A549 (cell line): ENCODE data around the gene MAPK13. TPM values are rescaled to one million over a fixed set of nuclear protein-coding genes. Genes with fewer than 3 reads are reported as not detected.
"Not testable (repeated sequence)": the region's sequence is repeated elsewhere in the genome, so short reads cannot be mapped to it uniquely, and the experiment has no call there.

Experiments used
- ATAC-seq, 2 experiments: fragments of 200-7000 bp in 1 of 2; fragments of >200 bp in 1 of 2; cut with Nextera tagmentation in 1 of 2; cut with Tn5 transposase in 1 of 2; 3 replicates each; pipeline versions ENCODE4 v1.8.0 to v1.9.1; 2018 to 2020; ENCODE audit warnings: mild to moderate bottlenecking in 1 of 2, moderate library complexity in 1 of 2
- CTCF ChIA-PET: fragments of 300-600 bp; sonication (Branson Sonifier 250); formaldehyde crosslinking; extraction: SDS; loops from one replicate; lab custom pipeline; 2021; ENCODE audit warnings: antibody characterized with exemption, inconsistent platforms; lab: Yijun Ruan, JAX
- POLR2A ChIA-PET: fragments of 350-600 bp; formaldehyde crosslinking; extraction: SDS; loops from one replicate; lab custom pipeline; 2021; ENCODE audit warnings: antibody characterized with exemption, inconsistent platforms; lab: Yijun Ruan, JAX
- DNase-seq, 2 experiments: peaks; one replicate each; pipeline versions ENCODE4 v3.0.0 to v3.0.0-alpha.2; 2011 to 2016; ENCODE audit warnings: low read depth in 1 of 2, low spot score in 1 of 2
- FAIRE-seq: peaks from 2 replicates; lab custom pipeline; 2011; peaks lifted over from hg19 to GRCh38; lab: Jason Lieb, UNC
- H3K27ac ChIP-seq, 2 experiments: fragments of >200 bp; sonication (Bioruptor Twin); formaldehyde crosslinking; 3 replicates each; pipeline ENCODE4 v1.5.1; 2016 to 2017
- H3K4me1 ChIP-seq: fragments of >200 bp; sonication (Bioruptor Twin); formaldehyde crosslinking; 3 replicates; pipeline ENCODE4 v1.6.1; 2016
- H3K4me2 ChIP-seq: fragments of >200 bp; sonication (Bioruptor Twin); formaldehyde crosslinking; 3 replicates; pipeline ENCODE4 v1.6.1; 2016
- H3K4me3 ChIP-seq: fragments of >200 bp; sonication (Bioruptor Twin); formaldehyde crosslinking; 3 replicates; pipeline ENCODE4 v1.5.1; 2016
- H3K9me3 ChIP-seq: fragments of >200 bp; sonication (Bioruptor Twin); formaldehyde crosslinking; 3 replicates; pipeline ENCODE4 v1.6.1; 2016
- CBX2 ChIP-seq: fragments of 200-600 bp; sonication (generic); IDR thresholded peaks from 2 replicates; pipeline ENCODE4 v1.6.1; 2016; ENCODE audit warnings: low read depth, mild to moderate bottlenecking, borderline replicate concordance
- CHD4 ChIP-seq: fragments of 200-600 bp; sonication (generic); IDR thresholded peaks from 2 replicates; pipeline ENCODE4 v1.6.1; 2016; ENCODE audit warnings: antibody characterized with exemption, mild to moderate bottlenecking, borderline replicate concordance
- ESRRA ChIP-seq: fragments of 150-350 bp; IDR thresholded peaks from 2 replicates; pipeline ENCODE4 v1.6.1; 2014; ENCODE audit warnings: mild to moderate bottlenecking, low read length, borderline replicate concordance
- FOSL2 ChIP-seq, 2 experiments: fragments of 450-650 bp in 1 of 2; fragments of >200 bp in 1 of 2; sonication (Bioruptor Twin) in 1 of 2; formaldehyde crosslinking; IDR thresholded peaks; 2 replicates each; pipeline versions ENCODE4 v1.5.0 to v1.6.1; 2016 to 2020; ENCODE audit warnings: mild to moderate bottlenecking in 1 of 2, moderate library complexity in 1 of 2
- HEYL ChIP-seq: fragments of 250-450 bp; sonication (Bioruptor Pico); IDR thresholded peaks from 2 replicates; pipeline ENCODE4 v1.8.0; 2021; ENCODE audit warnings: mild to moderate bottlenecking, moderate library complexity
- JUNB ChIP-seq: fragments of >200 bp; sonication (Bioruptor Twin); formaldehyde crosslinking; IDR thresholded peaks from 2 replicates; pipeline ENCODE4 v1.6.1; 2016
- MAFK ChIP-seq: fragments of 450-650 bp; IDR thresholded peaks from 2 replicates; pipeline ENCODE4 v1.6.1; 2014; ENCODE audit not compliant: partially characterized antibody
- NPAS2 ChIP-seq: fragments of 250-450 bp; sonication (Bioruptor Pico); IDR thresholded peaks from 2 replicates; pipeline ENCODE4 v1.8.0; 2022; ENCODE audit warnings: mild to moderate bottlenecking, moderate library complexity, borderline replicate concordance
- RAD21 ChIP-seq, 2 experiments: fragments of >200 bp in 1 of 2; sonication (Bioruptor Twin) in 1 of 2; formaldehyde crosslinking in 1 of 2; IDR thresholded peaks in 1 of 2; conservative IDR thresholded peaks in 1 of 2; 2 replicates in 1 of 2; 3 replicates in 1 of 2; pipeline ENCODE4 v1.6.1; 2012 to 2018; ENCODE audit warnings: inconsistent platforms in 1 of 2
- RFX5 ChIP-seq: fragments of 450-650 bp; IDR thresholded peaks from 2 replicates; pipeline ENCODE4 v1.7.1; 2014; ENCODE audit warnings: antibody characterized with exemption, mild to moderate bottlenecking, moderate library complexity
- RNF2 ChIP-seq: fragments of 200-600 bp; sonication (generic); IDR thresholded peaks from 2 replicates; pipeline ENCODE4 v1.6.1; 2016; ENCODE audit warnings: low read depth, mild to moderate bottlenecking, antibody characterized with exemption, moderate library complexity, borderline replicate concordance
- WGBS: methylation state at CpG from one replicate; pipeline ENCODE4 v1.1.6; 2017; ENCODE audit errors: missing lambda C conversion rate; 5-methylcytosine and 5-hydroxymethylcytosine counted together
- polyA plus RNA-seq, 4 experiments: library from polyadenylated mRNA; depleted of rRNA in 3 of 4; stranded (reverse); fragments of >200 nt; fragmentation: RNase III in 1 of 4; extraction: RNeasy Plus Mini Kit Qiagen cat#74134 plus additional on column Dnase treatment in 1 of 4; gene quantifications; 2 replicates in 3 of 4; 3 replicates in 1 of 4; pipeline ENCODE4 v1.2.3, GENCODE V29; 2011 to 2017
- TF ChIP-seq, protein P1 (sequence below): fragments of >200 bp; sonication (Bioruptor Twin); formaldehyde crosslinking; IDR thresholded peaks from 3 replicates; pipeline ENCODE4 v1.5.1; 2016
- TF ChIP-seq, protein P2 (sequence below): fragments of 200-600 bp; sonication (generic); IDR thresholded peaks from 2 replicates; pipeline ENCODE4 v1.6.1; 2016; ENCODE audit warnings: antibody characterized with exemption, mild to moderate bottlenecking, moderate library complexity
- TF ChIP-seq, protein P3 (sequence below): fragments of >200 bp; sonication (Bioruptor Twin); formaldehyde crosslinking; IDR thresholded peaks from 3 replicates; pipeline ENCODE4 v1.6.1; 2016

Gene MAPK13
- polyA plus RNA-seq, 2 of the 4 experiments (the other 2 are of a cell fraction), result 0.45 to 0.63 TPM

DNA sequence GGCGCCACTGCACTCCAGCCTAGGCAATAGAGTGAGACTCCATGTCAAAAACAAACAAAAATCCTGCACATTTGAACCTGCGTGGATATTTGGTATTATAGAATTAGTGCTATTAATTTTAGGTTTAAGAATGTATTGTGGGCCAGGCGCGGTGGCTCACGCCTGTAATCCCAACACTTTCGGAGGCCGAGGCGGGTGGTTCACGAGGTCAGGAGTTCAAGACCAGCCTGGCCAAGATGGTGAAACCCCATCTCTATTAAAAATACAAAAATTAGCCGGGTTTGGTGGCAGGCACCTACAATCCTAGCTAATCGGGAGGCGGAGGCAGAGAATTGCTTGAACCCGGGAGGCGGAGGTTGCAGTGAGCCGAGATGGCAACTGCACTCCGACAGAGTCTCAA is 979 bp upstream of the MAPK13 start:
- 89% methylated on average over 16 of the region's 16 CpGs for WGBS
- peaks cover 19% of the 10 kb centered on the region for H3K4me1 ChIP-seq
- H3K4me3 ChIP-seq, H3K9me3 ChIP-seq, FAIRE-seq, H3K4me2 ChIP-seq, DNase-seq, H3K27ac ChIP-seq, ATAC-seq, POLR2A ChIA-PET: not testable (repeated sequence)
- CTCF ChIA-PET, result interaction anchor here (0.6 kb wide), 2 partner anchors 18 to 64 kb away, joined by 3 read pairs; no protein-coding TSS in a partner anchor

DNA sequence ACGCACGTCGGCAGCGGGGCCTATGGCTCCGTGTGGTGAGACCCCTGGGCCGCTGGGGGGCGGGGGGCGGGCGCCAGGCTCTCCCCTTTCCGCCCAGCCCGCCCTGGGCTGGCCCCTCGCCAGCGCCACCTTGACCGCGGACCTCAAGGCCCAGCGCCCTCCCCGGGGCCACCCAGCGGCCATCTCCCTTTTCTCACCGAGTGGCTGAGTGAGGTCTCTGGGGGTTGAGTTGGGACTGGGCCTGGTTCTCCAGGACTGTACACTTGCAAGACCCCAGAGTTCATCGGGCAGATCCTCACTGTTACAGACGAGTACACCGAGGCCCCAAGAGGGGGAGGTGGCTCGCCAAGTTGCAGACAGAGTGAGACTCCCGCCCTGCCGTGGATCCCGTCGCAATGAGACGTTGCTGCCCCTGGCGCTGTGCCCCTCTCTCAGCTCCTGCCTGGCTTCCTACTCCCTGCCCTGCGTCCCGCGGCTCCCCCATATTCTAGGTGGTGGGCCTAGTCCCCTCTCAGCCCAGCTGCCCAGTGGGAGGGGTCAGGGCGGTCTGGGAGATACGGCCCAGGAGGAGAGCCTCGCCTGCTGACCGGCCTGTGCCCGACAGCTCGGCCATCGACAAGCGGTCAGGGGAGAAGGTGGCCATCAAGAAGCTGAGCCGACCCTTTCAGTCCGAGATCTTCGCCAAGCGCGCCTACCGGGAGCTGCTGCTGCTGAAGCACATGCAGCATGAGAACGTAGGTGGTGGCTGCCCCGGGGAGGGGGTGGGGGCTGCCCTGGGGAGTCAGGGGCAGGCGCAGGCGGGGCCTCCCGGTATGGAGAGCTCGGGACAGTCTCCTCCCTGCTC is 576 bp downstream of the MAPK13 start:
- no peak for DNase-seq
- H3K27ac ChIP-seq, result no peak overlapping the region; a peak in 1 of 6 replicates
- no peak overlapping the region for H3K4me2 ChIP-seq

More for the DNA sequence above, 576 bp downstream of the MAPK13 start:
- ChIA-PET POLR2A (no interaction called here), CTCF (interaction anchor here (0.9 kb wide), 1 partner anchor 171 kb away, joined by 3 read pairs; no protein-coding TSS in a partner anchor)
- WGBS, result 93% methylated on average over 15 of the region's 52 CpGs
- peaks cover 19% of the 10 kb centered on the region for H3K4me1 ChIP-seq
- FAIRE-seq (no peak), ATAC-seq (no peak)
- TF ChIP-seq, protein P1, sequence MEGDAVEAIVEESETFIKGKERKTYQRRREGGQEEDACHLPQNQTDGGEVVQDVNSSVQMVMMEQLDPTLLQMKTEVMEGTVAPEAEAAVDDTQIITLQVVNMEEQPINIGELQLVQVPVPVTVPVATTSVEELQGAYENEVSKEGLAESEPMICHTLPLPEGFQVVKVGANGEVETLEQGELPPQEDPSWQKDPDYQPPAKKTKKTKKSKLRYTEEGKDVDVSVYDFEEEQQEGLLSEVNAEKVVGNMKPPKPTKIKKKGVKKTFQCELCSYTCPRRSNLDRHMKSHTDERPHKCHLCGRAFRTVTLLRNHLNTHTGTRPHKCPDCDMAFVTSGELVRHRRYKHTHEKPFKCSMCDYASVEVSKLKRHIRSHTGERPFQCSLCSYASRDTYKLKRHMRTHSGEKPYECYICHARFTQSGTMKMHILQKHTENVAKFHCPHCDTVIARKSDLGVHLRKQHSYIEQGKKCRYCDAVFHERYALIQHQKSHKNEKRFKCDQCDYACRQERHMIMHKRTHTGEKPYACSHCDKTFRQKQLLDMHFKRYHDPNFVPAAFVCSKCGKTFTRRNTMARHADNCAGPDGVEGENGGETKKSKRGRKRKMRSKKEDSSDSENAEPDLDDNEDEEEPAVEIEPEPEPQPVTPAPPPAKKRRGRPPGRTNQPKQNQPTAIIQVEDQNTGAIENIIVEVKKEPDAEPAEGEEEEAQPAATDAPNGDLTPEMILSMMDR, result no peak
- TF ChIP-seq ESRRA, result no peak
- TF ChIP-seq, protein P2, sequence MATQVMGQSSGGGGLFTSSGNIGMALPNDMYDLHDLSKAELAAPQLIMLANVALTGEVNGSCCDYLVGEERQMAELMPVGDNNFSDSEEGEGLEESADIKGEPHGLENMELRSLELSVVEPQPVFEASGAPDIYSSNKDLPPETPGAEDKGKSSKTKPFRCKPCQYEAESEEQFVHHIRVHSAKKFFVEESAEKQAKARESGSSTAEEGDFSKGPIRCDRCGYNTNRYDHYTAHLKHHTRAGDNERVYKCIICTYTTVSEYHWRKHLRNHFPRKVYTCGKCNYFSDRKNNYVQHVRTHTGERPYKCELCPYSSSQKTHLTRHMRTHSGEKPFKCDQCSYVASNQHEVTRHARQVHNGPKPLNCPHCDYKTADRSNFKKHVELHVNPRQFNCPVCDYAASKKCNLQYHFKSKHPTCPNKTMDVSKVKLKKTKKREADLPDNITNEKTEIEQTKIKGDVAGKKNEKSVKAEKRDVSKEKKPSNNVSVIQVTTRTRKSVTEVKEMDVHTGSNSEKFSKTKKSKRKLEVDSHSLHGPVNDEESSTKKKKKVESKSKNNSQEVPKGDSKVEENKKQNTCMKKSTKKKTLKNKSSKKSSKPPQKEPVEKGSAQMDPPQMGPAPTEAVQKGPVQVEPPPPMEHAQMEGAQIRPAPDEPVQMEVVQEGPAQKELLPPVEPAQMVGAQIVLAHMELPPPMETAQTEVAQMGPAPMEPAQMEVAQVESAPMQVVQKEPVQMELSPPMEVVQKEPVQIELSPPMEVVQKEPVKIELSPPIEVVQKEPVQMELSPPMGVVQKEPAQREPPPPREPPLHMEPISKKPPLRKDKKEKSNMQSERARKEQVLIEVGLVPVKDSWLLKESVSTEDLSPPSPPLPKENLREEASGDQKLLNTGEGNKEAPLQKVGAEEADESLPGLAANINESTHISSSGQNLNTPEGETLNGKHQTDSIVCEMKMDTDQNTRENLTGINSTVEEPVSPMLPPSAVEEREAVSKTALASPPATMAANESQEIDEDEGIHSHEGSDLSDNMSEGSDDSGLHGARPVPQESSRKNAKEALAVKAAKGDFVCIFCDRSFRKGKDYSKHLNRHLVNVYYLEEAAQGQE, result no peak
- TF ChIP-seq HEYL, result no peak
- TF ChIP-seq, protein P3, sequence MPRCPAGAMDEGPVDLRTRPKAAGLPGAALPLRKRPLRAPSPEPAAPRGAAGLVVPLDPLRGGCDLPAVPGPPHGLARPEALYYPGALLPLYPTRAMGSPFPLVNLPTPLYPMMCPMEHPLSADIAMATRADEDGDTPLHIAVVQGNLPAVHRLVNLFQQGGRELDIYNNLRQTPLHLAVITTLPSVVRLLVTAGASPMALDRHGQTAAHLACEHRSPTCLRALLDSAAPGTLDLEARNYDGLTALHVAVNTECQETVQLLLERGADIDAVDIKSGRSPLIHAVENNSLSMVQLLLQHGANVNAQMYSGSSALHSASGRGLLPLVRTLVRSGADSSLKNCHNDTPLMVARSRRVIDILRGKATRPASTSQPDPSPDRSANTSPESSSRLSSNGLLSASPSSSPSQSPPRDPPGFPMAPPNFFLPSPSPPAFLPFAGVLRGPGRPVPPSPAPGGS, result no peak
- no peak for TF ChIP-seq NPAS2 (CRISPR knock-in tag)
- TF ChIP-seq CHD4, result no peak
- TF ChIP-seq MAFK, result no peak
- no peak for TF ChIP-seq RFX5
- TF ChIP-seq RAD21 (conservative IDR thresholded peaks at IDR 0.05 in 1 of 2, IDR thresholded peaks at IDR 0.05 in 1 of 2), result no peak
- no peak for TF ChIP-seq CBX2
- no peak for TF ChIP-seq JUNB
- TF ChIP-seq RNF2, result no peak
- TF ChIP-seq FOSL2 (IDR thresholded peaks at IDR 0.05), result no peak
- no peak for TF ChIP-seq FOSL2 (CRISPR knock-in tag; IDR thresholded peaks at IDR 0.05)
- no peaks in the 10 kb centered on the region for H3K9me3 ChIP-seq
- no peak overlapping the region for H3K4me3 ChIP-seq
